H1 (cell line): ENCODE measurements around the gene ASPHD2. TPM values are rescaled to one million over a fixed set of nuclear protein-coding genes. Genes with fewer than 3 reads are reported as not detected.
"Not testable (repeated sequence)": the region's sequence is repeated elsewhere in the genome, so short reads cannot be mapped to it uniquely, and the experiment has no call there.

Source experiments
- CTCF ChIA-PET: fragments of 300-600 bp; sonication (Branson Sonifier 250); formaldehyde crosslinking; loops from one replicate; lab custom pipeline; 2021; ENCODE audit not compliant: partially characterized antibody; lab: Charles Lee
- POLR2A ChIA-PET: fragments of 300-600 bp; sonication (Branson Sonifier 250); formaldehyde crosslinking; loops from one replicate; lab custom pipeline; 2021; ENCODE audit warnings: inconsistent platforms; ENCODE audit not compliant: partially characterized antibody; lab: Charles Lee
- DNase-seq, 2 experiments: peaks; one replicate each; pipeline versions ENCODE4 v3.0.0 to v3.0.0-alpha.2; 2010 to 2022; ENCODE audit warnings: low spot score in 2 of 2, low read depth in 1 of 2, mixed read lengths in 1 of 2
- FAIRE-seq: peaks from 2 replicates; lab custom pipeline; 2011; peaks lifted over from hg19 to GRCh38; lab: Jason Lieb, UNC
- H2AFZ ChIP-seq: 2 replicates; pipeline ENCODE4 v1.8.1; 2012; ENCODE audit warnings: low read length, inconsistent platforms
- H2AK5ac ChIP-seq: 2 replicates; pipeline ENCODE4 v1.6.1; 2013; ENCODE audit warnings: low read depth, low read length
- H2BK120ac ChIP-seq: replicated peaks from 2 replicates; pipeline ENCODE3; 2013; ENCODE audit warnings: low read depth, low read length, inconsistent platforms
- H2BK12ac ChIP-seq: 2 replicates; pipeline ENCODE4 v1.6.1; 2013; ENCODE audit warnings: low read depth, low read length
- H2BK15ac ChIP-seq: 2 replicates; pipeline ENCODE4 v1.6.1; 2013; ENCODE audit warnings: low read length
- H2BK20ac ChIP-seq: 2 replicates; pipeline ENCODE4 v1.6.1; 2013; ENCODE audit warnings: low read length
- H2BK5ac ChIP-seq: 2 replicates; pipeline ENCODE4 v1.6.1; 2013; ENCODE audit warnings: low read depth, low read length
- H3K14ac ChIP-seq: 2 replicates; pipeline ENCODE4 v1.6.1; 2013; ENCODE audit warnings: inconsistent platforms; ENCODE audit not compliant: insufficient read length
- H3K18ac ChIP-seq: 2 replicates; pipeline ENCODE4 v1.6.1; 2013; ENCODE audit warnings: low read length; ENCODE audit errors: extremely low read depth
- H3K23ac ChIP-seq: 2 replicates; pipeline ENCODE4 v1.6.1; 2013; ENCODE audit warnings: inconsistent platforms; ENCODE audit not compliant: insufficient read length
- H3K23me2 ChIP-seq: 2 replicates; pipeline ENCODE4 v1.6.1; 2013; ENCODE audit warnings: low read depth, low read length
- H3K27ac ChIP-seq: 2 replicates; pipeline ENCODE4 v1.6.1; 2011; ENCODE audit warnings: low read depth, low read length, inconsistent platforms
- H3K27me3 ChIP-seq, 4 experiments: replicated peaks in 1 of 4; 1 replicate in 1 of 4; 2 replicates in 3 of 4; pipeline versions ENCODE4 v1.6.1 to v1.8.1; 2011 to 2013; ENCODE audit warnings: low read length in 3 of 4, mild to moderate bottlenecking in 3 of 4, inconsistent platforms in 2 of 4, mixed read lengths in 2 of 4, moderate library complexity in 1 of 4; ENCODE audit not compliant: control insufficient read depth in 3 of 4, insufficient read depth in 3 of 4; ENCODE audit errors: extremely low read depth in 1 of 4
- H3K36me3 ChIP-seq, 4 experiments: 2 replicates each; pipeline versions ENCODE4 v1.6.1 to v1.8.1; 2011 to 2013; ENCODE audit warnings: mild to moderate bottlenecking in 4 of 4, low read length in 3 of 4, moderate library complexity in 2 of 4, control low read depth in 1 of 4, inconsistent platforms in 1 of 4; ENCODE audit not compliant: insufficient read depth in 4 of 4, control insufficient read depth in 2 of 4
- H3K4ac ChIP-seq: replicated peaks from 2 replicates; pipeline ENCODE3; 2013; ENCODE audit warnings: low read length, low read depth, mixed read lengths, inconsistent platforms; ENCODE audit not compliant: insufficient read length
- H3K4me1 ChIP-seq, 4 experiments: replicated peaks in 1 of 4; 1 replicate in 1 of 4; 2 replicates in 3 of 4; pipeline versions ENCODE4 v1.6.1 to v1.8.1; 2011 to 2013; ENCODE audit warnings: low read length in 3 of 4, inconsistent platforms in 2 of 4, mixed read lengths in 1 of 4; ENCODE audit not compliant: insufficient read depth in 4 of 4, control insufficient read depth in 3 of 4
- H3K4me2 ChIP-seq, 2 experiments: 2 replicates each; pipeline versions ENCODE4 v1.6.1 to v1.8.1; 2011 to 2013; ENCODE audit warnings: low read depth in 2 of 2, low read length in 2 of 2, control low read depth in 1 of 2, inconsistent platforms in 1 of 2, mild to moderate bottlenecking in 1 of 2; ENCODE audit not compliant: insufficient read depth in 1 of 2
- H3K4me3 ChIP-seq, 4 experiments: fragments of 200-600, 300-600 bp in 1 of 4; sonication (generic), shearing (Covaris generic), sonication (Bioruptor Twin) in 1 of 4; 2 replicates each; pipeline versions ENCODE4 v1.5.1 to v1.8.1; 2011 to 2016; ENCODE audit warnings: low read length in 4 of 4, low read depth in 3 of 4, control low read depth in 2 of 4, inconsistent platforms in 2 of 4, mild to moderate bottlenecking in 2 of 4, mixed read lengths in 1 of 4, moderate library complexity in 1 of 4; ENCODE audit not compliant: insufficient read depth in 2 of 4; ENCODE audit errors: extremely low read depth in 1 of 4
- H3K56ac ChIP-seq: replicated peaks from 2 replicates; pipeline ENCODE3; 2013; ENCODE audit warnings: low read depth, mild to moderate bottlenecking, mixed read lengths, low read length, inconsistent platforms; ENCODE audit not compliant: insufficient read length
- H3K79me1 ChIP-seq: 2 replicates; pipeline ENCODE4 v1.6.1; 2013; ENCODE audit warnings: low read depth, low read length, control low read depth
- H3K79me2 ChIP-seq, 2 experiments: 2 replicates each; pipeline versions ENCODE4 v1.6.1 to v1.8.1; 2012 to 2013; ENCODE audit warnings: low read length in 2 of 2, mild to moderate bottlenecking in 2 of 2, inconsistent platforms in 1 of 2; ENCODE audit not compliant: insufficient read depth in 2 of 2, control insufficient read depth in 1 of 2
- H3K9ac ChIP-seq, 4 experiments: replicated peaks in 1 of 4; 1 replicate in 1 of 4; 2 replicates in 3 of 4; pipeline versions ENCODE4 v1.6.1 to v1.8.1; 2011 to 2013; ENCODE audit warnings: low read depth in 3 of 4, low read length in 3 of 4, control low read depth in 2 of 4, mild to moderate bottlenecking in 2 of 4, moderate library complexity in 2 of 4, inconsistent platforms in 1 of 4; ENCODE audit errors: extremely low read depth in 1 of 4
- H3K9me3 ChIP-seq, 2 experiments: 2 replicates each; pipeline versions ENCODE4 v1.6.1 to v1.8.1; 2012 to 2013; ENCODE audit warnings: mild to moderate bottlenecking in 2 of 2, moderate library complexity in 2 of 2, control low read depth in 1 of 2, inconsistent platforms in 1 of 2, low read depth in 1 of 2, low read length in 1 of 2, mixed read lengths in 1 of 2; ENCODE audit not compliant: insufficient read depth in 2 of 2
- H4K20me1 ChIP-seq, 2 experiments: replicated peaks in 1 of 2; 2 replicates each; pipeline versions ENCODE3 to v1.8.1; 2011 to 2013; ENCODE audit warnings: inconsistent platforms in 2 of 2, low read length in 2 of 2, mild to moderate bottlenecking in 1 of 2; ENCODE audit not compliant: insufficient read depth in 2 of 2, control insufficient read depth in 1 of 2
- H4K5ac ChIP-seq: 2 replicates; pipeline ENCODE4 v1.6.1; 2013; ENCODE audit warnings: low read length, low read depth, mixed read lengths, inconsistent platforms; ENCODE audit not compliant: insufficient read length
- H4K8ac ChIP-seq: 2 replicates; pipeline ENCODE4 v1.8.0; 2013; ENCODE audit warnings: mild to moderate bottlenecking, moderate library complexity, low read length, inconsistent platforms; ENCODE audit not compliant: insufficient read depth; ENCODE audit errors: extremely low read depth
- H4K91ac ChIP-seq: replicated peaks from 2 replicates; pipeline ENCODE3; 2013; ENCODE audit warnings: low read length, mixed read lengths, inconsistent platforms; ENCODE audit not compliant: insufficient read length
- WGBS, 2 experiments: shearing (Covaris generic) in 1 of 2; methylation state at CpG; one replicate each; pipeline versions ENCODE4 v1.1.6 to v1.1.7; 2013 to 2015; ENCODE audit warnings: low lambda C conversion rate in 2 of 2, mixed read lengths in 2 of 2, inconsistent platforms in 1 of 2, low coverage in 1 of 2, missing lambda C conversion rate in 1 of 2; ENCODE audit not compliant: insufficient replicate concordance in 2 of 2, insufficient coverage in 1 of 2, insufficient read length in 1 of 2; ENCODE audit errors: extremely low coverage in 1 of 2, missing lambda C conversion rate in 1 of 2; 5-methylcytosine and 5-hydroxymethylcytosine counted together
- polyA plus RNA-seq, 7 experiments: library from polyadenylated mRNA; depleted of rRNA in 3 of 7; stranded (reverse) in 5 of 7; unstranded in 2 of 7; fragments of >200 nt in 5 of 7; fragments of 200-250 nt in 2 of 7; gene quantifications; 1 replicate in 5 of 7; 2 replicates in 1 of 7; 4 replicates in 1 of 7; pipeline versions ENCODE4 v1.2.1 to v1.2.3, GENCODE V29; 2011 to 2013; ENCODE audit warnings: missing spikeins in 2 of 7, mixed read lengths in 2 of 7
- total RNA-seq: library from RNA; stranded (reverse); fragmentation: NEBNext Ultra II Directional; extraction: Animal tissue kit (Norgen Biotek cat#: 25700); gene quantifications from 2 replicates; pipeline ENCODE4 v1.2.1, GENCODE V29; 2021

The ASPHD2 gene
- total and polyA plus RNA-seq, 2 of the 8 experiments (the other 6 are each of a cell fraction or from before 2014, with no cell fraction given) = 7.2 to 11.0 TPM

GRCh38 chr22:26438776-26439175 is 9.7 kb downstream of the ASPHD2 start:
- not testable (repeated sequence) for H2BK5ac ChIP-seq, H2AK5ac ChIP-seq, H2AFZ ChIP-seq, H3K27me3 ChIP-seq, H2BK20ac ChIP-seq, H3K23me2 ChIP-seq, H3K56ac ChIP-seq, H3K23ac ChIP-seq, H4K5ac ChIP-seq, H2BK15ac ChIP-seq, H3K4me2 ChIP-seq, H3K4me1 ChIP-seq, H3K4ac ChIP-seq, H3K79me2 ChIP-seq, H3K14ac ChIP-seq, H2BK120ac ChIP-seq, H4K91ac ChIP-seq, H3K4me3 ChIP-seq, H3K18ac ChIP-seq, DNase-seq, H3K9me3 ChIP-seq, H3K36me3 ChIP-seq, FAIRE-seq, H2BK12ac ChIP-seq, H3K9ac ChIP-seq, H4K8ac ChIP-seq, H3K27ac ChIP-seq
- POLR2A ChIA-PET = interaction anchor here (0.6 to 5.1 kb wide), 4 partner anchors 9 to 145 kb away, joined by 3 to 14 read pairs (median 7); partner anchors contain the start of genes ASPHD2, HPS4 and SRRD
- peaks cover 3 to 11% of the 10 kb centered on the region in 2 experiments for H4K20me1 ChIP-seq
- 94% methylated on average over 3 of the region's 3 CpGs; no CpG with 5 or more reads in 1 of the 2 experiments for WGBS, 2 experiments
- peaks cover 11% of the 10 kb centered on the region for H3K79me1 ChIP-seq
- CTCF ChIA-PET = interaction anchor here (0.6 to 3.9 kb wide), 10 partner anchors 9 to 213 kb away, joined by 3 to 23 read pairs (median 4); no protein-coding TSS in a partner anchor
